ENCODE measurements around the gene KIF21A. TPM values are rescaled to one million over a fixed set of nuclear protein-coding genes. Genes with fewer than 3 reads are reported as not detected.

Gene KIF21A
- polyA plus RNA-seq, 3 donors: 8.1 to 9.7 (median 9.4) TPM

DNA sequence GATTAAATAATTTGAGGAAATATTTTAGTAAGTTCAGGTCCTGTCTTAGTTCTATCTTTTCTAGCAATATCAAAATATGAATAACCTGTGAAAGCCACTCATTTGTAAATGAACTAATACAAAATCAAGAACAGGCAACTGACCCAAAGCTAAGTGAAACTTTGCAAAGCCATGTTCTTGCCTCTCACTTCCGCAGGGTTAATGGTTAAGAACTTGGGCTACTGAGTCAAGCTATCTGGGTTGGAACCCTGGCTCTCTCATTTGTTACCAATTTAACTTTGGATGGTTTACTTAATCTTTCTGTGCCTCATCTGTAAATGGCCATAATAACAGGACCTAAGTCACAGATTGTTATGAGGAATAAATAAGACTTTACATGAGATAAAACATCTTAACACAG is 2.8 kb downstream of the KIF21A start:
- H3K27ac ChIP-seq (ENCODE audit: low read depth, low read length): no peak overlapping the region
- 93 to 100% (median 97%) methylated on average over 1 of the region's 1 CpG for WGBS, 3 donors

DNA sequence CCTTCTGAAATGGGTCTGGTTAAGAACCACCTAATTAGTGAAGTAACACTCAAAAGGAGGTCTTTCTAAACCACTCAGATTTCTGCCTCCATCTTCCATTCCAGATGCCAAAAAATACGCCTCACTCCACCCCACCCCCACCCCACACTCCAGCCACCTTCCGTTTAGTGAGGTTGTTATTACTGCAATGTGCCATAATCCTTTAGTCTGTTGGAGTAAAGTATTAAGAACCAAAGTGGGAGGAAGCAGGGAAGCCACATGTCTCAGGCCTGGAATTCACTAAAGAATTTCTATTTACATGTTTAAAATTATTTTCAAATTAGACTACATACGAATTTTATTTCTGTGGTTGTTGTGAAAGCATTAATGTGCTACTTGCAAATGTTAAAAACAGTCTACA is 7.4 kb downstream of the KIF21A start:
- 82 to 87% (median 85%) methylated on average over 3 of the region's 3 CpGs for WGBS, 3 donors
- H3K27ac ChIP-seq (ENCODE audit: low read depth, low read length): no peak overlapping the region

DNA sequence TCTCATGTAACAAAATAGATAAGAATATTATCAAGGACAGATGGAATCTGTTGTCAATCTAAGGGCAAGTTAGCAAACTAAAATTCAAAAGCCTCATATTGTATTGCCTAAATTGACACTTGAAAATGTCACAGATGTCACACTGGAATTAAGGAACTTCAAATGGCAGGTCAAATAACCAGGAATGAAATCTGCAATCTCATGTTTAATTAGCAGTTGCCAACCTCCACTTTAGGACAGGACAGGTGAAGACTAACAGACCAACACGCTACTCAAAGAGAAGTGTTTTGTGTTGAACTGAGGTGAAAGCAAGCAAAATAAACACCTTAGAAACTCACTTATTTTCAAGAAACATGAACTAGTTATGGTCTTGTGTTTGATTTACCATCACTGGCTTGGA is 11.1 kb downstream of the KIF21A start:
- WGBS, 3 donors: 62 to 92% (median 80%) methylated on average over 1 of the region's 1 CpG
- H3K27ac ChIP-seq (ENCODE audit: low read depth, low read length): no peak overlapping the region

DNA sequence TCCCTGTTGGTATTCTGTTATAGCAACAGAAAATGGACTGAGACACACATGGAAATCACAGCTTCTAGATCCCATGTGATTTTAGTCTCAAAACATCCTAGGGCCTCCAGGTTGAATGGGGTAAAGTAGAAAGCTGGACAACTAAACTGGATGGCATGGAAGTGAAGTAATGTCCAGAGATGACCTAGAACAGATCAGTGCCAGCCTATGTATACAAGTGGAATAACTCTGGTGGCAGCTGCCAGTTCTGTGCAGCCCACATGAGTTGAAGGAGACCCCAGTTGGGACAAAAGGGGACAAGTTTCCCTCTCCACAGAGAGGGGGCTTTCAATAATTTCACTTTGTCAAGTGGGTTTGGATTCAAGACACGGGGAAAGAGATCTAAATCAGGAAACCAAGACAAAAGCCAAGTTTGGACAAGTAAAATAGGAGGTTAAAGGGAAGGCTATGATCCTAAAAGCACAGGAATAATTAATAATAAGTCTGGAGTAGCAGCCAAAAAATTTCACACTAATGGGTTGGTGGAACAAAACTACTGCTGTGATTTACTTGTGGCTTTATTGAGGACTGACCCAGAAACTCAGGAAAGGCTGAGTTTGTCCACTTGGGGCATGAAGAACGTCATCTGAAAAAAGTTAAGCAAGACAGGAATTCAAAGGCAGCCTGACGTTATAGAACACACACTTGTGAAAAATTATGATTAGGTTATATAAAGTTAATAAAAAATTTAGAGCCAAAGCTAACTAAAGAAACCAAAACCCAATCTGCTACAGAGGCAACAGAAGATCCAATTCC is 11.7 kb downstream of the KIF21A start:
- WGBS, 3 donors: 50 to 58% (median 52%) methylated on average over 3 of the region's 3 CpGs
- H3K27ac ChIP-seq (ENCODE audit: low read depth, low read length): no peak overlapping the region

DNA sequence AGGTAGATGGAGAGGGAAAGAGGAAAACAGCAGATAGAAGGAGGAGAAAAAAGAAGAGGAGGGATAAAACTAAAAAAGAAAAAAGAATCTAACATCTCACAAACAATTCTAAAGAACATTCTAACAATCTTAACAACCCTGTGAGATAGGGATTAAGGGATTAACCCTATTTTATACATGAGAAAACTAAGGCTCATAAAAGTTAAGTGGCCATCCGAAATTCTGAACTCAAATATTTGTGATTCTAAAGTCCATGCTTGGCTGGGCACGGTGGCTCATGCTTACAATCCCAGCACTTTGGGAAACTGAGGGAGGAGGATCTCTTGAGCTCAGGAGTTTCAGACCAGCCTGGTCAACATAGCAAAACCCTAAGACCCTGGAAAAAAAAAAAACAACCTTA is 13.1 kb downstream of the KIF21A start:
- WGBS, 3 donors: 61 to 88% (median 78%) methylated on average over 2 of the region's 2 CpGs

DNA sequence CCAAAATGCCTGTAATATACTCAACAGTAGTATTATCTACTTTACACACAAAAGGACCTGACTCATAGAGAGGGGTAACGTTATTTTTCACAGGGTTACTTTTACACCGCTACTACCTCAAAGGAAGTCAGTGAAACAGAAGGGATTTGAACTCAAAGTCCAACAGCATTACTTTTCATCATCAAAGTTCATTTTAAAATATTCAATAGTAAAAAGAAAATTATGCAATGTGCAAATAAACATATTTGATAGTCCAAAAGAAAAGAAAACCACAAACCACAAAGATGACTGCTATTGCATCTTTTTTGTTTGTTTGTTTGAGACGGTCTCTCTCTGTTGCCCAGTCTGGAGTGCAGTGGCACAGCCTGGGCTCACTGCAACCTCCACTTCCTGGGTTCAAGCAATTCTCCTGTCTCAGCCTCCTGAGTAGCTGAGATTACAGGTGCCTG is 15.5 kb downstream of the KIF21A start:
- no peak overlapping the region for H3K27ac ChIP-seq (ENCODE audit: low read depth, low read length)
- 79 to 88% (median 85%) methylated on average over 3 of the region's 3 CpGs for WGBS, 3 donors

More for the DNA sequence above, 13.1 kb downstream of the KIF21A start:
- no peak overlapping the region for H3K27ac ChIP-seq (ENCODE audit: low read depth, low read length)

DNA sequence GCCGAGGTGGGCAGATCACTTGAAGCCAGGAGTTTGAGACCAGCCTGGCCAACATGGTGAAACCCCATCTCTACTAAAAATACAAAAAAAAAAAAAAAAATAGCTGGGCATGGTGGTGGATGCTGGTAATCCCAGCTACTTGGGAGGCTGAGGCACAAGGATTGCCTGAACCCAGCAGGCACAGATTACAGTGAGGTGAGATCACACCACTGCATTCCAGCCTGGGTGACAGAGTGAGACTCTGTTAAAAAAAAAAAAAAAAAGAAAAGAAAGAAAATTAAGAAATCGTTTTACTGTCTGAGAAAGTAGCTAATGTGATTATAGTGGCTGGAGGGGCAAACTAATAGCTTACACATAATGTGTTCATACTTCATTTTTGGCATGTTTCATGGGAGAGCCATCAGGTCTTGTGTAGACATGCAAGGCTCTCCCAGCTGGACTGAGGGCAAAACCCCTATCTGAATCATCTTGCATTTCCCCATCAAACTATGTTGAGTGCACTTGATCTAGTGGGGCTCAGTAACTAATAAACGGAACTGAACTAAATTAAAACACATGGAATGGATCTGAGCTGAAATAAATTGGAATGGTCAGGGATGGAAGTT is 16.2 kb downstream of the KIF21A start:
- 88 to 92% (median 89%) methylated on average over 3 of the region's 3 CpGs for WGBS, 3 donors
- no peak overlapping the region for H3K27ac ChIP-seq (ENCODE audit: low read depth, low read length)

DNA sequence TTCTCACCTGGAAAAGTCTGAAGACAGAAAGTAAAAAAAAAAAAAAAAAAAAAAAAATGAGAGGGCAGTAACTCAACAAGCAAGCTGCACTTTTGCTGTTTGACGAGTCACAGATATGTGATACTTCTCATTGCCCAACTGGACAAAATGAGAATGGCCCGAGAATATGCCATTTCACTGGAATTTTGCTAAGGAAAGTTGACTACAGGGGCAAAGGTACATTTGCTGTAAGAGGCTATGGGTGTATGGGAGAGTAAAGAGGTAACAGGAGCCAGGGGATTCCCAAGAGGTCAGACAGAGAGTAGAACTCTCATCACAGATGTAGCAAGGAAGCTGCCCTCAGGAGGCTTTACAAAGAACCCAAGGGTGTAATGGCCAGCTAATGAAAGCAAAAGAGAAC is 22.9 kb downstream of the KIF21A start:
- WGBS, 3 donors: 81 to 90% (median 84%) methylated on average over 2 of the region's 2 CpGs
- no peak overlapping the region for H3K27ac ChIP-seq (ENCODE audit: low read depth, low read length)

DNA sequence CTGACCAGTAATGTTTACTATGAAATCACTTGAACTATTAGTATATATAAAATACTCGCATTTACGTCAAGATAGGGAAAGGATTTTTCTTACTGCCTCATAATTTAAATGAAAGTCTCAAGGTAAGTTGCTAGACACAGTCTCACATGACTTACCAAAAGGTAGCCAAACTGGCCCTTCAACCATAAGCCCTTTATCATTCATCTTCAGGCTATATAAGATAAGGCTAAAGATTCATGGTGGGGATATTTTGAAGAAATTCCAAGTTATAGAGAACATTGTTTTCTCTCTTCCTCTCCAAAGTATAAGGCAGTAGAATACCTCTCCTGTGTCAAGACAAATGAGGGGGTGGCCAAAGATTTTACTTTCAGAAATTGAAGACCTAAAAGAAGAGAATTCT is 23.4 kb downstream of the KIF21A start:
- H3K27ac ChIP-seq (ENCODE audit: low read depth, low read length): no peak overlapping the region
- WGBS, 3 donors: 97 to 99% (median 98%) methylated on average over 2 of the region's 2 CpGs

DNA sequence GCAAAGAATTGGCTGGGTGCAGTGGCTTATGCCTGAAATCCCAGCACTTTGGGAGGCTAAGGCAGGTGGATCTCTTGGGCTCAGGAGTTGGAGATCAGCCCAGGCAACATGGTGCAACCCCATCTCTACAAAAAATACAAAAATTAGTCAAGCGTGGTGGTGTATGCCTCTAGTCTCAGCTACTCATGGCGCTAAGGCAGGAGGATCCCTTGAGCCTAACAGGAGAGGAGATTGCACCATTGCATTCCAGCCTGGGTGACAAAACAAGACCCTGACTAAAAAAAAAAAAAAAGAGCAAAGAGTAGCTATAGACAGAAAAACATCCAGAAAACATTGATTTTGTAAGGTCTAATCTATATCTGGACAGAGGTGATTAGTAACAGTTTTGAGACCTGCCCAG is 25.0 kb downstream of the KIF21A start:
- 84 to 100% (median 87%) methylated on average over 2 of the region's 2 CpGs for WGBS, 3 donors
- no peak overlapping the region for H3K27ac ChIP-seq (ENCODE audit: low read depth, low read length)

DNA sequence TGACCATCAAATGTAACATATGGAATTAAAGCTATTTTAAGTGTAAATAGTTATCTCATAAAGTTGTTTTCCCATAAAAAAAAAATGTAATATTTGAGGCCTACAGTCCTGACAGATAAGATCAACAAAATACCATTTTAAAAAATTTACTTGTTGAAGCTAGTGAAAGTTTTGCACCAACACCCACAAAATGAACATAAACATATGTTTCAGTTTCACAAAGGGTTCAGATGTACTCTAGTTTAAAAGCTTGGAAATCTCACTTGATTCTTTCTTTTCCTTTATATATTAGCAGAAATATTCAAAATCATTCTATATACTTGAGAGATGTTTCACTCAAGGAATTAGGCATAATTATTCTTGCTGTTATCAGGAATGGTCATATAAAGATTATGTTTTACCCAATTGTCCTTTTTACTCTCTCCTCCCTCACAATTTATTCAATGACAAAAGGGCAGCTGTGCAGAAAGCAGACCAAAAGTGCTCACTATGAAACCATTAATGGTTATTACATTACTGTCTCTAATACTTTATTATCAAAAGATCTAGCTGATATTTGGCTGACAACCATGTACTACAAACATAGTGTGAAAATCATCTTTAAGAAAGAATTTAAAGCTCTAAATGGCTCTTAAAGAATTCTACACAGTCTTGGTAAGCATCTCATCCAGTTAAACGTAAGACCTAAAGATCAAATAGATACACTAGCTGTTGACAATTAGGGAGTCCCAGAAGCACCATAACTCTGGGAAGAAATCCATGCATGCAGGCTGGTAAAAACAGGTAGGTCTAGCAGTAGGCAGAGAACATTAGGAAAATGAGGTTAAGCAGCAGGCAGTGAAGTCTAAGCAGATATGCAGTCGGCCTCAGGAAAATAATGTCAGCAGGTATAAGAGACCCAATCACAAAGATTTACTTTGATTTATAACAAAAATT is 28.8 kb downstream of the KIF21A start:
- WGBS, 3 donors: 54 to 86% (median 82%) methylated on average over 2 of the region's 2 CpGs
- H3K27ac ChIP-seq (ENCODE audit: low read depth, low read length): no peak overlapping the region

DNA sequence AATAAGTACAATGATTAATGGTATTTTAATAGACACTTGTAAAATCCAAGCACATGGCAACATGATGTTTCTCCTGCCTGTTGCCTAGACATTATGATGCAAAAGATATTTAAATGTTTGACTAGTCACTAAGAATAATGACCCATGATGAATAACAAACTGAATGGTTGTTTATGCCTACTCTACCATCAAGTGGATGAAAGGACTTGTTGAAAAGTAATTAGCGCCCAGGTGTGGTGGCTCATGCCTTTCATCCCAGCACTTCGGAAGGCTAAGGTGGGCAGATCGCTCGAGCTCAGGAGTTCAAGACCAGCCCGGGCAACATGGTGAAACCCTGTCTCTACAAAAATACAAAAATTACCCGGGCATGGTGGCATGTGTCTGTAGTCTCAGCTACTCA is 30.7 kb downstream of the KIF21A start:
- WGBS, 3 donors: 85 to 89% (median 88%) methylated on average over 6 of the region's 6 CpGs

DNA sequence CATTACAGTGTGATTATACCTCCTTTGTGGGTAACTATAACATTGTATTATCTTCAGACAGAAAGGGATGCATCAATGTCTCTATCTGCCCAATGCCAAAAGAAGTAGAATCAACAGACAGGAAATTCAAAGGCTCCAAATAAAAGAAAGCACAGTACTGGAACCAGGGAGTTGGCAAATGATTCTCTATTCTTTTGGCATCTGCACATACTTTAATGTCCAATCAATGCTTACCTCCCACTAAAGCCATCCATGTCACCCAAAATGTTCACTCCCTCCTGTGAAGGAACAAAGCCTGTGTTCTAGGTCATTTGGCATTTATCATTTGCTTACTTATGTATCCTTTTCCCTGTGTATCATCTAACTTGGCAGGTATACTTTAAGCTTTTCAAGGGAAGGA is 36.7 kb downstream of the KIF21A start:
- no peak overlapping the region for H3K27ac ChIP-seq (ENCODE audit: low read depth, low read length)

More for the DNA sequence above, 30.7 kb downstream of the KIF21A start:
- H3K27ac ChIP-seq (ENCODE audit: low read depth, low read length): no peak overlapping the region

DNA sequence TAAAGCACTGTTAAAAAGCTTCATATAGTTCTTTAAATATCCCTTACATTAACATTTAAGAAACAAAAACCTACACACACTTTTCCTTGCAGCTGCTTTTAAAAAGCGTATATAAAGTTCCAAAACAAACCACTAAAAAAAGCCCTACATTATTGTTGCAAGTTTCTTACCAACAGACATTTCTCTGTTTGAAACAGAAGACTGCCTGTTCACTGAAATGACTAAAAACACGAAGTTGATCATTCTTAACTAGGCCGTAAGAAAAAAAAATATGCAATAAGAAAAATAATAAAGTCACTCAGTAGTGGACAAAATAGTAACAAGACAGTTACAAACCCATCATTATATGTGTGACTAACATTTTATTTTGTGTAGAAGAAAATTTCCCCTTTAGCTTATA is 37.3 kb downstream of the KIF21A start:
- H3K27ac ChIP-seq (ENCODE audit: low read depth, low read length): no peak overlapping the region
- WGBS, 3 donors: 82 to 93% (median 82%) methylated on average over 3 of the region's 3 CpGs

DNA sequence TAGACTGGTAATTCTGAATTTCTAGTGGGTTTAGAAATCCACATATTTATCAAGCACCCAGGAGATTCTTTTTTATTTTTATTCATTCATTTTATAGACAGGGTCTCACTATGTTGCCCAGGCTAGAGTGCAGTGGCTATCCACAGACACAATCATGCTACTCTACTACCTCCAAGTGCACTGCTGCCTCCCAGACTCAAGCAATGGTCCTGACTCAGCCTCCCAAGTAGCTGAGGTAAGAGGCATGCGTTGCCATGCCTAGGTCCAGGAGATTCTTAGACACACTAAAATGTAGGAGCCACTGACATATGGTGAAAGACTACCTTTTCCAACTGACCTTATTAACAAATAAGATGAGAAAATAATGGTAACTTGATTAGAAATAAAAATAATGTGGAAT is 38.9 kb downstream of the KIF21A start:
- WGBS, 3 donors: 92 to 95% (median 93%) methylated on average over 1 of the region's 1 CpG

DNA sequence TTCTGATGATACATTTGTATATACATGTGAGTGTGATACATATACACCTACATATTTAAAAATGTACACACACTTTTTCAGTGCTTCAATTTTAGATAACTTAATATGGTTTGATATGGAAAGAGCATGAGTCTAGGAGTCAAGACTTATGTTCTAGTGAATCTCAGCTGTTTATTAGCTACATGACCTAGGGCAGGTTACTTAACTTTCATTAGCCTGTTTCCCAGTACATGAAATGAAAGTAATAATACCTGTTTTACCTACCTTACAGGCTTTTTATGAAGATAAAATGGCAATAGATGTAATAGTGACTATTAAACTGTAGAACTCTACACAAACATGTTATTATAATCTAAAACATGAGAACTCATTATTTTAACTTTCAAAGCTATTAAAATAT is 39.5 kb downstream of the KIF21A start:
- H3K27ac ChIP-seq (ENCODE audit: low read depth, low read length): no peak overlapping the region

More for the DNA sequence above, 38.9 kb downstream of the KIF21A start:
- H3K27ac ChIP-seq (ENCODE audit: low read depth, low read length): no peak overlapping the region

DNA sequence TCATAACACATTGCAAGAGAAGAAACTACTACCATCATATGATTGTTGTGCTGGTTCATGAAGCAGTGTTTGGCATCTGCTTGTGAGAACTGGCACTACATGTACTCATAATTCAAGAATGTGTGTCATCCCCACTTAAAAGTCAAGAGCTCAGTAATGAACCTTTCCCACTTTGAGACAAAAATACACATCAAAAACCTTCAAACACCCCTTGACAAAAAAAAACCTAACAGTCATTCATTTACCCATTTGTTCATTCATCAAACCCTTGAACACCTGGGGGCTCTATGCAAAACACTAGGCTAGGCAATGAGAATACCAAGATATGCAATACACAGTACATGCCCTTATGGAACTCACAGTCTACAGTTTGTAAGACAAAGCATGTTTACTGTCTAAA is 40.0 kb downstream of the KIF21A start:
- no peak overlapping the region for H3K27ac ChIP-seq (ENCODE audit: low read depth, low read length)

DNA sequence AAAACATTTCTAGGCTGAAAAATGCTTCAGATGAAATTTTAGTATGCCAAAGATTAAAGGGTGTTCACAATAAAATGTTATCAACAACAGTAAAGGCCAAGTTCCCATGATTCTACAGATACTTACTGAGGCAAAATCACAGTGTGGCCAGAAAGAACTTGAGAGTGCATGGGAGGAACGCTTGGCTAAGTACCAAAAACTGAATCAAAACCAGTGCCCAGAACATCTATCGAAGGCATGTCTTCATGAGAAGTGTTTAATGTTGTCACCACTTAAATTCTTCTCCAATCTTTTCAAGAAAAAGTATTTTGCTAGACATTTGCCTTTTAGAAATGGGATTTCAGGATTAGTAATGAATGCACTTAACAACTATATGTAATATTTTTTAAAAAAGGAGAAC is 41.5 kb downstream of the KIF21A start:
- WGBS, 3 donors: 45 to 81% (median 57%) methylated on average over 2 of the region's 2 CpGs
- no peak overlapping the region for H3K27ac ChIP-seq (ENCODE audit: low read depth, low read length)

DNA sequence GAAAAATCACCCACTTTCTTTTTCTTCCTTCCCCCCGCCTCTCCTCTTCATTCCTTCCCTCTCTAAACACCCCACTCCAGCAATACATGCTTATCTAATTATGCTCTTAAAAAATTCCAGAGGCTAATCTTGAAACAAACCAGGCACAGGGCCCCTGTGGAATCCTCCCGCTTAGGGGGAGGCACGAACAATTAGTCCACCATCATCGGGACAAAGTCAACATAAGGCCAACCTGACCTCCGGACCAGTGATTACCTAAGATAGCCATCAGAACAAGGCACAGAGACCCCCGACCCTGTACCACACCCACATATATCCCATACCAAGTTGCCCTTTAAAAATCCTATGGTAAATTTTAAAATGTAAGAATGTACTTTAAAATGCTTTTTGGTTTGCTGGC is 47.1 kb downstream of the KIF21A start:
- 59 to 63% (median 62%) methylated on average over 6 of the region's 6 CpGs for WGBS, 3 donors
- H3K27ac ChIP-seq (ENCODE audit: low read depth, low read length): no peak overlapping the region

Data from adipose tissue (tissue), 3 donors.